Globus pallidus (tissue), 1 donor: ENCODE data around the gene CSRNP3.
A peak's percentile ranks its signal among the peaks of the same experiment; 100 is the strongest.

Source experiments
- DNase-seq: peaks from one replicate; pipeline ENCODE4 v3.0.0-alpha.2; 2015; ENCODE audit warnings: low spot score

CSRNP3 gene, protein sequence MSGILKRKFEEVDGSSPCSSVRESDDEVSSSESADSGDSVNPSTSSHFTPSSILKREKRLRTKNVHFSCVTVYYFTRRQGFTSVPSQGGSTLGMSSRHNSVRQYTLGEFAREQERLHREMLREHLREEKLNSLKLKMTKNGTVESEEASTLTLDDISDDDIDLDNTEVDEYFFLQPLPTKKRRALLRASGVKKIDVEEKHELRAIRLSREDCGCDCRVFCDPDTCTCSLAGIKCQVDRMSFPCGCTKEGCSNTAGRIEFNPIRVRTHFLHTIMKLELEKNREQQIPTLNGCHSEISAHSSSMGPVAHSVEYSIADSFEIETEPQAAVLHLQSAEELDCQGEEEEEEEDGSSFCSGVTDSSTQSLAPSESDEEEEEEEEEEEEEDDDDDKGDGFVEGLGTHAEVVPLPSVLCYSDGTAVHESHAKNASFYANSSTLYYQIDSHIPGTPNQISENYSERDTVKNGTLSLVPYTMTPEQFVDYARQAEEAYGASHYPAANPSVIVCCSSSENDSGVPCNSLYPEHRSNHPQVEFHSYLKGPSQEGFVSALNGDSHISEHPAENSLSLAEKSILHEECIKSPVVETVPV

DNA sequence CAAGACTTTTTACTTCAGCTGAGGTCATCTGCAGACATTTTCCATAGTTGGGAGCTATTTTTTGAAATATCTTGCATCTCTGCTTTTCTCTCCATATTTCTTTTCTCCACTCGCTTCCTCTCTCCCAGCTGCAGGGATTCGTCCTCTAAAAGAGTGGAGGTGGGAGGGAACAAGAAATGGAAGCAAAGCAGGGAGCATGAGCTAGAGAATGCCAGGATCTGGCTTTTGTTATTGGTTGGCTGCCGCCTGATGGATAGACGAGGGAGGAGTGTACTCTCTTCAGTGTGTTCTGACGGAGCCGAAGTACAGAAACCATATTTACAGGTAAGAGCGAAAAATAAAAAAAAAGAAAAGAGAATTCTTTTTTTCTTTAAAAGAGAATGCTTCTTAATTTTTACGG lies at the start of gene CSRNP3:
CSRNP3 (plus strand) TSS at position 282 of the 400 bp plus-strand sequence. CDS start 125,368 bp downstream, outside the sequence.
- peak; percentile 84 for DNase-seq

GRCh38 chr2:165420231-165420630 lies 49.3 kb upstream of the CSRNP3 start:
- no peak for DNase-seq

- no peak for DNase-seq
Measured at GRCh38 chr2:165423081-165423480, 46.4 kb upstream of the CSRNP3 start.

- no peak for DNase-seq
Measured at GRCh38 chr2:165425556-165425955, 43.9 kb upstream of the CSRNP3 start.

- no peak for DNase-seq
Measured at GRCh38 chr2:165427686-165428085, 41.8 kb upstream of the CSRNP3 start.

DNA sequence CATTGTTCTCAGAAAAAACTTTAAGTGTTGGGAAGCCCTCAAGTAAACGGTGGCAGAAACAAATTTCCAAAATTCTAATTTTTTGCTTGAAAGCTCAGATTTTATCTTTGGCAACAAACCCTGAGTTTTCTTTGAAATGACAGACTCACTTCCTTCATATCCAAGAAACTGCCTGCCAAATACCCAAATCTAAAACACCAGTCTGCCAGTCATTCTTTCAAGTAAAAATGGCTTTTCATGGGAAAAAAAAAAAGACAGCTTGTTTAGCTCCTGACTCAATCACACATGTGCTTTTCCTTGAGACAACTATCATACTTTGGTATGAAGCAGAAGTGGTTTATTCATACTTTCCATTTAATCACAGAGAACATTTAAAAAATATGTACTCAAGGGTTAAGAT lies 40.6 kb upstream of the CSRNP3 start:
- DNase-seq: no peak

DNA sequence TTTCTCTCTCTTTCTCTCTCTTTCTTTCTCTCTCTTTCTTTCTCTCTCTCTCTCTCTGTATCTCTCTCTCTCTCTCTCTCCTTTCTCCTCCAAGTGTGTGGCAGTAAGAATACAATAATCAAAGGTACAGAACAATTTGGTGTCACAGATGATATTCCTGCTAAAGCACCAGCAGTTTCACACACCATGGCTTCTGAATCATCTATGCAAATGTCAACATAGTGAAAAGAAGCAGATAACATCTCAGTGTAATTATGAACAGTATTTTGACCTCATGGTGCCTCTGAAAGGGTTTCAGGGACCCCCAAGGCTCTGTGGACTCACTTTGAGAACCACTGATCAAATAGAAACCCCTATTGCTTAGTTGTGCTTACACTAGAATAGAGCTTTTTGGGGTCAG lies 38.5 kb upstream of the CSRNP3 start:
- DNase-seq: no peak

- DNase-seq: no peak
Measured at GRCh38 chr2:165432234-165432966, 37.1 kb upstream of the CSRNP3 start.

- no peak for DNase-seq
Measured at GRCh38 chr2:165434865-165435496, 34.5 kb upstream of the CSRNP3 start.

DNA sequence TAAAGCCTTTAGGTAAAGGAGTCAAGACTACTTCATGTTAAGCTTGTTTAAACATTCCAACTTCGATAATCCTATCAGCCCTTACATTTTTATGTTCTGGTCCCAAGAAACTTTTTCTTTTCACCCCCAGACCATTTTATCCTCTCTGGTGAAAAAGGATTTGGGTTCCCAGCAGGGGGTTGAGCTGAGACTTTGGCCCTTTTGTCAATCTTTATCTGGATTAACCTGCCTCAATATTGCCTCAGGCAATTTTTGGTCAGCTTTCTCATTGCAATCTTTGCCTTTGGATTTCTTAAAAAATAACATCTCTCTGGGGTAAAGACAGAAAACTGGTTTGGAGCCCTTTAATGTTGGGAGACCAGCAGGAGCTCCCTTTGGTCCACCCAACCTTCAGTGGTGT lies 33.9 kb upstream of the CSRNP3 start:
- no peak for DNase-seq

GRCh38 chr2:165436559-165436958 lies 32.9 kb upstream of the CSRNP3 start:
- no peak for DNase-seq

DNA sequence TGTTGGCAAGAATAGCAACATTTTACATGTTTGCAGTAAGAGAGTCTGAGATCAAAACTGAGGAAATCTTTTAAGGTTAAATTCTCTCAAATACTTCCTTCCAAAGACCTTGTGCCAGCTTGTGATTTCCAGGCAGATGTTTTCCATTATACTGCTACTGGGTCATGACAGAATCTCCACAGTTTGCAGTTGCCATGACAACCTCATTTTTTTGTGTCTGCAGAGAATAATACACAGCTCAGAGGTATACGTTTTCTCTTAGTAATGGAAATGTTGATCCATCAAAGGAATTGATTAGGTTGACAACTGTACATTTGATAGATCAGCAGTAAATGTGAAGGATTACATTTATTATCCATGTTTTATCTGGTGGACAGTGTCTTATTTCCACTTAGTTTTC lies 29.1 kb upstream of the CSRNP3 start:
- no peak for DNase-seq

DNA sequence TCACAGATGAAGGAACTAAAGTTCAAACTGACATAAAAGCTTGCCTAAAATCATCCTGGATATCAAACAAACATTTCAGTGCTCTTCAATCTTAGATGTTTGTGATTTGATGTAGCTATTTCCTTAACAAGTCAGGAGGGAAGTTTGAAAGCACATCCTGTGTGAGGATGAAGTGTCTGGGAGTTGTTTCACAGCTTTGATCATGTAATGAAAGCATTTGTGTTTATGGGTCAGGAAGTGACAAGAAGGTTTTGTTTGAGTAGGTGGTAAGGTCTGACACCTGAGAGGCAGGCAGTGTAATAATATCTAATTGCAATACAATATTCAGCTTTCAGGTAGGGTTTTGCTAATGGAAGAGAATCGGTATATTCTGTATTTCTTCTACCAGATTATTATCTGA lies 26.0 kb upstream of the CSRNP3 start:
- DNase-seq: no peak

DNA sequence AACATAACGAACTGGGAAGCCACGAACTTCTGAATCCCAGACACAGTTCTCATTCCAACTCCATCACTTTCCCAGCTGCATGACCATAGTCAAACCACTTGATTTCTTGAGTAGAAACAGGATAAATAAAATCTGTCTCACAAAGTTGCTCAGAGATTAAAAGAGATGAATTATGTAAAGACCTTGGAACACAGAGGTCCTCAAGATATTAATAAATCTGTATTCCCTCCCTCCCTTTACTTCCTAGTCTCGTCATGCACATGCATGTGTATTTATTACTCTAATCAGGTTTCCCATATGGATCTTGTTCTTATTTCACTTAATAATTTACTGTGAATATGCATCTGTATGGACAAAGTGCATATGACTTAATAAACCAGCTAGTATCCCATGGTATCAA lies 21.1 kb upstream of the CSRNP3 start:
- no peak for DNase-seq

DNA sequence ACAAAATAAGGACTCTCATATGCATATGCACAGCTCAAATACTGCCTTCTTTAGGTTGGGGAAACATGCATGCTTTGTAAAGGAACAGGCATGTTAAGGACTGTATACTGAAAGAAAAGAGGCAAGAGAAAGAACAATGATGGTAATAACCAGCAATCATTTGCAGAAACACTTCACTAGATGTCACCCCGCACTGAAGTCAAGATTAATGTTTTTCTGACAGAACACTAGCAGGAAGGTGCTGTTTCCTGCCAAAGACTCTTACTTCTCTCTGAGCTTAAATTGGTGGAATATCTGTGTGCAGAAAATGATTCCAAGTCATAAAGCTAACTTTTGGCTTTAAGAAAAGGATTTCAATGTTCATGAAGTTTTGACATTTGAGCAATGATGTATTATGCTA lies 19.3 kb upstream of the CSRNP3 start:
- peak; percentile 10 for DNase-seq

DNA sequence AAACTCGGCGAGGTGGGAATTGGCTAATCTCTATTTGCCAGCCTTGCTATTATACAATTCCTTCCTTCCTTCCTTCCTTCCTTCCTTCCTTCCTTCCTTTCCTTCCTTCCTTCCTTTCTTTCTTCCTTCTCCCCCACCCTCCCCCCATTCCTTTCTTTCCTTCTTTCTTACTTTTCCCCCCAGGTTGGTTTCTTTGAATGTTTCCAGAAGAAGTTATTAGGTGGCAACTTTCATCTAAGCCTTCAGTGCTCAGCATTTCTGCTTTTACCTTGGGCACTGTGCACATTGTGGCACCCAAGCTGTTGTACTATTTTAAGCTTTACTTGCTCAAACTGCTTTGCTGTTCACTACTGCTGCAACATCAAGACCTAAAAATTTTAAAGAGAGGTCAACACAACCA lies 17.2 kb upstream of the CSRNP3 start:
- no peak for DNase-seq

DNA sequence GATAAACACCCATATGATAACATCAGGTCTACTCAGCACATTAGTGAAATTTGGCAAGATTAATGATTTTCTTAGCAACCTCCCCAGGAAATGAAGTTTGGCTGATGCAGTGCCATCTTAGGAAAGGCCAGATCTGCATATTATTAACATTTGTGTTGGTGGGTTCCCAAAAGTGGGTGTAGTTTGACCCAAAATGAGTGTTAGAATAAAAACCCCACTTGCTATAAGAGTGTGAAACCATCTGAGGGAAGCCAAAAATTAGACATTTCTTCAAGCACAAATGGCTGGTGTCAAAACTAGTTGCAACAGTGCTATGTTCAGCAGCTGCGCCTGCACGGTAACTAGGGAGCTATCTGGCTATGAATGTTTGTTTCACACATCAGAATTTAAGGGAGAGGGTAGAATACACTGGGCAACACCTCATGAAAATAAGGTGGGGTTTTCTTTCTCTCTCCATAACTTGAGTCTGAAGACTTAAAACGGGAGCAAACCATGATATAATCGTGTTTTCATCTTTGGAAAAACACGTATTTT lies 15.9 kb upstream of the CSRNP3 start:
- DNase-seq: no peak

DNA sequence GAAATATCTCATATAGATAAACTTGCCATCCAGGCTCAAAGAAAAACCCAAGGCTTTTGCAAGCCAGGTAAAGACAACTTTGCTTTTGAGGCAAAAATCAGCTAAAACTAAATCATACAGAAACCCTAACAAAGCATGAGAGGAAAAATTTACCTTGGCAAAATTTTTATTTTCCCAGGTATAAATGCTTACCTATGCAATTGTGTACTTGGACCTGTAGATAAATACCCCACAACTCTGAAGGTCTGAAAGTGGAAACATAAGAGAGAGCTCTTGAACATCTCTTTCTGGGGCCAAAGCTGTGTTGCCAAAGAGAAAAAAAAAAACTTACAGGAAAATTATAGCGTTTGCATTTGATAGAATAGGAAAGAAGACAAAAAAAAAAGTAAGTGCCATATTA lies 14.6 kb upstream of the CSRNP3 start:
- no peak for DNase-seq

DNA sequence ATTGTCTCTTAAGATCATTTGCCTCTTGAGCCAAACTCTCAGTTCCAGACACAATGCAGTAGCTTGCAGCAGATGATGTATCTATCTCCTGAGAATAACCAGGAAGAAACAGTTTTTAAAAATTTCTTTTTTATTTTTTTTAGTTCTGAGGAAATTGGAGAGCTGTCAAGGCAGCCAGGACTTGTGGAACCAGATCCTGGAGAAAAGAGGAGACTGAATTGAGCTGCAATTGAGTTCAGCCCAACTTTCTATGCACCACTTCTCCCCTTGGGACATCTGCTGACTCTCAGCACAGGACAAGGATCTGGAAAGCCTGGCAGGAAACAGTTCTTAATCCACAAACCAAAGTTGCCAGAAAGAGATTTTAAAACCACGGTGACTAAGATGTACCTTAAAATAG lies 13.5 kb upstream of the CSRNP3 start:
- no peak for DNase-seq

GRCh38 chr2:165462443-165462842 lies 7.1 kb upstream of the CSRNP3 start:
- DNase-seq: no peak

- DNase-seq: no peak
Measured at GRCh38 chr2:165466386-165466785, 3.1 kb upstream of the CSRNP3 start.

GRCh38 chr2:165467921-165468320 lies 1.6 kb upstream of the CSRNP3 start:
- DNase-seq: no peak
